Skeletal muscle satellite cell (primary cell): ENCODE measurements around the gene TMEM168.
"Not testable (repeated sequence)": the region's sequence is repeated elsewhere in the genome, so short reads cannot be mapped to it uniquely, and the experiment has no call there.

Experiments
- H3K27me3 ChIP-seq: 2 replicates; pipeline ENCODE4 v1.7.0; 2013; ENCODE audit warnings: low read length; ENCODE audit not compliant: control insufficient read depth, insufficient read depth
- H3K36me3 ChIP-seq: 2 replicates; pipeline ENCODE4 v1.7.0; 2013; ENCODE audit warnings: mild to moderate bottlenecking, control low read depth, low read length; ENCODE audit not compliant: insufficient read depth
- H3K4me1 ChIP-seq: 2 replicates; pipeline ENCODE4 v1.7.0; 2013; ENCODE audit warnings: low read length; ENCODE audit not compliant: control insufficient read depth, insufficient read depth
- H3K4me2 ChIP-seq: 2 replicates; pipeline ENCODE4 v1.7.0; 2013; ENCODE audit warnings: mild to moderate bottlenecking, low read length
- H3K4me3 ChIP-seq: 2 replicates; pipeline ENCODE4 v1.7.0; 2013; ENCODE audit warnings: low read length
- H3K9ac ChIP-seq: 2 replicates; pipeline ENCODE4 v1.7.0; 2013; ENCODE audit warnings: mild to moderate bottlenecking, low read depth, low read length, moderate library complexity
- H3K9me3 ChIP-seq: replicated peaks from 2 replicates; pipeline ENCODE4 v1.7.0; 2013; ENCODE audit warnings: mild to moderate bottlenecking, control low read depth, low read length

Gene TMEM168

DNA sequence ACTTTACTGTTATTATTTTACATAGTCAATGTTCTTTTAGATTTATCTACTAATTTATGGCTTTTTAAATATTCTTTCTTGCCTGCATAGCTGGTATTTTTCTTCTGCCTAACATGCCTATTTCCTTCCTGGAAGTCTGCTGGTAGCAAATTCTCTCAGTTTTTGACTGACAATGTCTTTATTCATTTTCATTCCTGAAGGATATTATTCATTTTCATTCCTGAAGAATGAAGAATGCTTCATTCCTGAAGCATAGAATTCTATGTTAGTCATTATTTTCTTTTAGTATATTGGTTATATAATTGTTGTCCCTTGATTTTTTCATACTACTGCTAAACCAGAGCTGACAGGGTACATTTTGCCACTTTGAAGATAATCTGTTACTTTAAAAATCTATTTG, 41.8 kb downstream of the TMEM168 start:
- Histone ChIP-seq H3K9me3 (no peaks in the 10 kb centered on the region), H3K4me2 (no peak overlapping the region), H3K9ac (no peak overlapping the region), H3K4me3 (no peak overlapping the region), H3K36me3 (no peaks in the 10 kb centered on the region), H3K27me3 (no peaks in the 10 kb centered on the region), H3K4me1 (peaks cover 12% of the 10 kb centered on the region)

DNA sequence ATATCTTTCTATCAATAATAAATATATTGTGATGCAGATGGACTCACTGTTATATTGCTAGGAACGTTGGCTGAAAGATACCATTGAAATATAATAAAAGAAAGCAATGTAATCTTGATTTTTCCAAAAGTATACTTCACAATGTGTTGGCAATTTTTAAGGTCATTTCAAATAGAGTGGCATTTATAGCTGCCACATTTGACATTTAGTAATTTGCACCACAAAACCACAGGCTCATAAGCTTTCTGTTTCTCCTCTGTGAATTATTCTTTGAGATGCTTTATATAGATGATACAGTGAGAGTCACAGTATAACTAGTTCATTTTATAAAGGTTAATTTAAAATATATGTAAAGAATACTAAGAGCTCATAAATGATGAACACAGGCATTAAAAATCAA, 44.6 kb downstream of the TMEM168 start:
- Histone ChIP-seq H3K27me3 (no peaks in the 10 kb centered on the region), H3K9me3 (no peaks in the 10 kb centered on the region), H3K4me1 (peaks cover 12% of the 10 kb centered on the region), H3K9ac (no peak overlapping the region), H3K4me3 (no peak overlapping the region), H3K4me2 (no peak overlapping the region), H3K36me3 (no peaks in the 10 kb centered on the region)

DNA sequence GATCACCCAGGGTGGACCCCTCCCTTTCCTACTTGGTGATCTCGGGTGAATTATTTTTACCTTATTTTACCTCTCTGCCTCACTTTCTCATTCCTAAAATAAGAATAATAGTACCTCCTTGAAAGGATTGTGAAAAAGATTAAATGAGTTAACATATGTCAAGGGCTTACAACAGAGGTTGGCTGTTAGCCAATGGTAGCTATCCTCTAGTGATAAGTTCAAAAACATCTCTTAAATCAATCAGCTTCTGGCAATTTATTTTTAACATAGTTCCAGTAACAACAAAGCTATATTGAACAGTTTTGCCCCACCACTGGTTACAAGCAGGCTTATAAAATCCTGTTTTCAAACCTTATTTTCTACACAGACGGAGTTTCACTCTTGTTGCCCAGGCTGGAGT, 45.4 kb downstream of the TMEM168 start:
- Histone ChIP-seq H3K9ac (no peak overlapping the region), H3K27me3 (no peaks in the 10 kb centered on the region), H3K9me3 (no peaks in the 10 kb centered on the region), H3K4me2 (no peak overlapping the region), H3K36me3 (no peaks in the 10 kb centered on the region), H3K4me1 (peaks cover 12% of the 10 kb centered on the region), H3K4me3 (no peak overlapping the region)

DNA sequence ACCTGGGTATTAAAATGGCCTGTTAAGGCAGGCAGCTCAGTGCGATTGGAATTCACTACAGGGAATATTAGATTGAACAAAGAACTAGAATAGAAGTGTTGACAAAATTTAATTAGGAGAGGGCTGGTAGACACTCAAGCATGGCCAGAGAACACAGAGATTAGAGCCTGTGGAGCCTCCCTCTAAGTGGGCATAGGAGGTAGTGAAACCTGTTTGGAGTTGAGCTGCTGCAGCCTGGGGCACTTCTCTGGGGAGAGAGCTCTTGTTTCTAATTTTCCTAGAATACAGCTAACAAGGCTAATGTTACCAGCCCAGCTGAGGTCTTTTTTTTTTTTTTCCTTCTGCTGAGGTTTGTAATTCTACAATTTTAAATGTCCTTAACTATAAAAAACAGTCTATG, 46.4 kb downstream of the TMEM168 start:
- no peaks in the 10 kb centered on the region for H3K9me3 ChIP-seq
- H3K27me3 ChIP-seq, result no peaks in the 10 kb centered on the region
- no peak overlapping the region for H3K4me2 ChIP-seq
- H3K36me3 ChIP-seq, result no peaks in the 10 kb centered on the region
- no peak overlapping the region for H3K9ac ChIP-seq
- H3K4me1 ChIP-seq, result peaks cover 9% of the 10 kb centered on the region
- no peak overlapping the region for H3K4me3 ChIP-seq

GRCh38 chr7:112740667-112741066, 49.5 kb downstream of the TMEM168 start:
- Histone ChIP-seq H3K4me2 (no peak overlapping the region), H3K27me3 (no peaks in the 10 kb centered on the region), H3K9ac (no peak overlapping the region), H3K4me3 (no peak overlapping the region), H3K36me3 (no peaks in the 10 kb centered on the region), H3K4me1 (no peaks in the 10 kb centered on the region), H3K9me3 (no peaks in the 10 kb centered on the region)

DNA sequence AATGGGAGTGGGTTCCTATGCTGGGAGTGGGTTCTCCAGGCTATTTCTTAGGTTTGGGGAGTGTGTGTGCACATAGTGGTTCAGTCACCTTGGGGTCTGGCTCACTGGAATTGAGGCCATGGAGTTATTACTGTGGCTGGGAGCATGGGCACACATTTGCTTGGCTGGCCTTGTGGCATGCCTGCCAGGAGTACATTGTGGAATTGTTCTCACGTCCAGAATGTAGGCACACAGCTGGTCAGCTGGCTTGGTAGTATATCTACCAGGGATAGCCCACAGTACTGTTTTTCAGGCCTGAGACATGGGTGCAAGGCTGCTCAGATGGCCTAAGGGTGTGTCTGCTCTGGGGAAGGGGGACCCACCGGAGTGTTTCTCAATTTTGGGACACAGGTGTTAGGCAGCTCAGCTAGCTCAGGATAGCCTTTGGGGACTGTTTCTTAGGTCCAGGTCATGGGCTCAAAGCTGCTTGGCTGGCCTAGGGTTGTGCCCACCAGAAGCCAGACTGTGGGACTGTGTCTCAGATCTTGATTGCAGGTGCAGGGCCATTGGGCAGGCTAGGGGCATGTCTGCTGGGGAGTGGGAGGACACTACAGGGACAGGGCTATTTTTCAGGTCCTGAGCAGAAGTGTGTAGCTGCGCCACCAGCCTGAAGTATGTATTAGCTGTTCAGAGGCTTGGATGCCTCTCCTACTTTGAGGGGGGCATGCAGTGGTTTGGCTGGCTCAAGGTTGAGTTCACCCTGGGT, 50.6 kb downstream of the TMEM168 start:
- Histone ChIP-seq H3K4me1 (no peaks in the 10 kb centered on the region), H3K36me3 (no peaks in the 10 kb centered on the region), H3K4me3 (no peak overlapping the region), H3K9ac (no peak overlapping the region), H3K9me3 (no peaks in the 10 kb centered on the region), H3K27me3 (no peaks in the 10 kb centered on the region), H3K4me2 (no peak overlapping the region)

DNA sequence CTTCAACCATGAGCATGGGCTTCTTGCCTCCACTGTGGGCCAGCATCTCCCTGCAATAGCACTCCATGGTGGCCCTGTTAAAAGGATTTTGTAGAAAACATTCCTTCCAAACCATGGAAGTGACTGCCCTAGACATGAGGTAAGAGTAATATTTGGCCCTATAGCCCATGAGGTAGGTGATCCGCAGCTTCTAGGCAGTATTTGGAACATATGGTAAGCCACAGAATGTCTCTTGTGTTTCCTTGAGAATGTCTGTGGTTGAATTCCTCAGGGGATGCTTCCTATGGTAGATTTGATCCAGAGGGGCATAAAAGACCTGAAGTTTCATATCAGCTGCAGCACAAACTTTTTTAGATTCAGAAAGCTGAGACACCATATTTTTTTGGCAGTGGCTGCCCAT, 54.9 kb downstream of the TMEM168 start:
- no peak overlapping the region for H3K4me2 ChIP-seq
- H3K36me3 ChIP-seq, result no peaks in the 10 kb centered on the region
- H3K9ac ChIP-seq, result no peak overlapping the region
- H3K9me3 ChIP-seq, result no peaks in the 10 kb centered on the region
- H3K4me3 ChIP-seq, result no peak overlapping the region
- H3K27me3 ChIP-seq, result no peaks in the 10 kb centered on the region
- no peaks in the 10 kb centered on the region for H3K4me1 ChIP-seq

DNA sequence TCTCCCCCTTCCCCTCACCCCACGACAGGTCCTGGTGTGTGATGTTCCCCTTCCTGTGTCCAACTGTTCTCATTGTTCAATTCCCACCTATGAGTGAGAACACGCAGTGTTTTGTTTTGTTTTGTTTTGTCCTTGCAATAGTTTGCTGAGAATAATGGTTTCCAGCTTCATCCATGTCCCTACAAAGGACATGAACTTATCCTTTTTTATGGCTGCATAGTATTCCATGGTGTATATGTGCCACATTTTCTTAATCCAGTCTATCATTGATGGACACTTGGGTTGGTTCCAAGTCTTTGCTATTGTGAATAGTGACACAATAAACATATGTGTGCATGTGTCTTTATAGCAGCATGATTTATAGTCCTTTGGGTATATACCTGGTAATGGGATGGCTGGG, 58.9 kb downstream of the TMEM168 start:
- H3K4me3 ChIP-seq, H3K4me2 ChIP-seq, H3K36me3 ChIP-seq, H3K4me1 ChIP-seq, H3K9me3 ChIP-seq, H3K27me3 ChIP-seq, H3K9ac ChIP-seq: not testable (repeated sequence)

DNA sequence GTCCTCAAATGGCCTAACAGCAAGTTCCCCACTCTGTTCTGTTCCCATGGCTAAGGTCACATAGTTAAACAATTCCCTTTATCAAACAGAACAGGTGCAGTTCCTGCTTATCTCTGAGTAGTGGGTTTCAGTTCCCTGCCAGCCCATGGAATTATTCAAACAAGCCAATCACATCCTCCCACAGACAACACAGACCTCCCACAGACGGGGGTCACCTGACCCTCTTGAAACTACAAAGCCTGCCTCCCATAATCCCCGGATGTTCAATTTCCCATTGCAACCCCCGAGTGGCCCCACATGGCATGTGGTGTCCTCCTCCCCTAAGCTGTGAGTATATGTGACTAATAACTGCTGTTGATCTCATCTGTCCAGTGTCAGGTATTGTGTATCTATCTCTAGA, 64.1 kb downstream of the TMEM168 start:
- no peaks in the 10 kb centered on the region for H3K27me3 ChIP-seq
- no peak overlapping the region for H3K9ac ChIP-seq
- peaks cover 17% of the 10 kb centered on the region for H3K4me1 ChIP-seq
- H3K4me3 ChIP-seq, result no peak overlapping the region
- no peaks in the 10 kb centered on the region for H3K36me3 ChIP-seq
- no peak overlapping the region for H3K4me2 ChIP-seq
- no peaks in the 10 kb centered on the region for H3K9me3 ChIP-seq

DNA sequence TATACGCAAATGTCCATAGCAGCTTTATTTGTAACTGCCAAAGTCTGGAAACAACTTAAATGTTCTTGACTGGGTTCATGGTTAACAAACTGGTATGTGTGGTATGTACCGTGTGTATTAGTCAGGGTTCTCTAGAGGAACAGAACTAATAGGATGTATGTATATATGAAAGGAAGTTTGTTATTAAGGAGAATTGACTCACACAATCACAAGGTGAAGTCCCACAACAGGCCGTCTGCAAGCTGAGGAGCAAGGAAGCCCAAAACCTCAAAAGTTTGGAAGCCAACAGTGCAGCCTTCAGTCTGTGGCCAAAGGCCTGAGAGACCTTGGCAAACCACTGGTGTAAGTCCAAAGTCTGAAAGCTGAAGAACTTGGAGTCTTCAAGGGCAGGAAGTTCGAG, 66.8 kb downstream of the TMEM168 start:
- Histone ChIP-seq H3K4me1 (peaks cover 17% of the 10 kb centered on the region), H3K9me3 (no peaks in the 10 kb centered on the region), H3K36me3 (no peaks in the 10 kb centered on the region), H3K27me3 (no peaks in the 10 kb centered on the region), H3K4me3 (no peak overlapping the region), H3K9ac (no peak overlapping the region), H3K4me2 (peak overlapping the region; percentile 38)

DNA sequence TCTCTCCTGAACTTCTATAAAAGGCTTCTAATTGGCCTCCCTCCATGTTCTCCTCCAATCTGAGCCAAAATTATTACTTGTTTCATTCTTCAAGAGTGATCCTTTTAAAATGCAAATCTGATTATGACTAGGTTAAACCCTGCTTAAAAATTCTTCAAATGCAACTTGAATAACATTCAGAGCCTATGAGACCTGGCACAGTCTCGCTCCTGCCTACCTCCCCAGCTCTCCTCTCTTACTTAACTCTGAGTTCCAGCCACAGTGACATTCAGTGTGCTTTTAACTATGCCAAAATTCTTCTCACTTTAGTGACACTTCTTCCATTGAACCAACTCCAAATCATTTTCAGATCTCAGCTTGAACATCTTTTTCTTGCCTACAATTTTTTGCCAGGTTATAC, 68.8 kb downstream of the TMEM168 start:
- no peak overlapping the region for H3K4me3 ChIP-seq
- no peaks in the 10 kb centered on the region for H3K9me3 ChIP-seq
- H3K4me1 ChIP-seq, result peaks cover 17% of the 10 kb centered on the region
- no peaks in the 10 kb centered on the region for H3K36me3 ChIP-seq
- H3K27me3 ChIP-seq, result no peaks in the 10 kb centered on the region
- H3K4me2 ChIP-seq, result no peak overlapping the region
- no peak overlapping the region for H3K9ac ChIP-seq

DNA sequence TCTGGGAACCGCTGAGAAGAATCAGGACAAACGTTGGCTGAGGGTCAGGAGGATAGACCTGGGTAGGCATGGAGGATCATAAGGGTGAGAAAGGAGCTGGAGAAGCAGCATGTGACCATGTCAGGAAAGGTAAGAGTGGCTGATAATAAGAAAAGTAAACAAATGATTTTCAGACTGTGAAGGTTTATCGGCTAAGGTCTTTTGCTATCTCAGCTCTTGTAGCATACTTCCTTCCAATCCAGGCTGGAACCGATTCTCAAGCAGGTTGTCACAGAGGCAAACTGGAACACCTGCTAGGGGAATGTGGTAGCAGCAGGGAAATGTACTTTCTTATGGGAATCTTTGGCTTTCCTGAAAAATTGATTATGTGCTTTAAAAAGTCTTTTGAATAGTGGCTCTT, 74.7 kb downstream of the TMEM168 start:
- Histone ChIP-seq H3K9ac (no peak overlapping the region), H3K27me3 (no peaks in the 10 kb centered on the region), H3K4me2 (no peak overlapping the region), H3K9me3 (no peaks in the 10 kb centered on the region), H3K4me1 (no peaks in the 10 kb centered on the region), H3K4me3 (no peak overlapping the region), H3K36me3 (no peaks in the 10 kb centered on the region)
